ENCODE data around the gene GUCY1A2.

GRCh38 chr11:106748059-106748458 is 270.2 kb downstream of the GUCY1A2 start:
- TF ChIP-seq EZH2 (IDR thresholded peaks at IDR 0.05; ENCODE audit: insufficient read depth, low read length) (no peak), CTCF (IDR thresholded peaks at IDR 0.05; ENCODE audit: insufficient read depth, low read depth, low read length) (no peak)

Measured in astrocyte (in vitro differentiated cells and primary cell).